Activated CD4-positive, alpha-beta T cell treated with anti-CD3 and anti-CD28 coated beads, Interleukin-2, amount 50 U/mL, for 48 hours (primary cell): ENCODE measurements around the gene CFAP53.

Experiments
- DNase-seq, 2 experiments: peaks; one replicate each; pipeline ENCODE4 v3.0.0-alpha.2; 2020

CFAP53 gene

GRCh38 chr18:50192995-50193795, 73.1 kb downstream of the CFAP53 start:
- no peak for DNase-seq

- no peak for DNase-seq
Observed at GRCh38 chr18:50190926-50191325, 75.4 kb downstream of the CFAP53 start.

GRCh38 chr18:50190236-50190635, 76.1 kb downstream of the CFAP53 start:
- no peak for DNase-seq

- DNase-seq: no peak
Observed at GRCh38 chr18:50189160-50189559, 77.1 kb downstream of the CFAP53 start.

- no peak for DNase-seq
Observed at GRCh38 chr18:50188652-50189051, 77.6 kb downstream of the CFAP53 start.

GRCh38 chr18:50187659-50188058, 78.6 kb downstream of the CFAP53 start:
- no peak for DNase-seq

GRCh38 chr18:50186385-50186784, 79.9 kb downstream of the CFAP53 start:
- DNase-seq: no peak

GRCh38 chr18:50183556-50183955, 82.7 kb downstream of the CFAP53 start:
- no peak for DNase-seq

- no peak for DNase-seq
Observed at GRCh38 chr18:50182511-50182910, 83.8 kb downstream of the CFAP53 start.

- no peak for DNase-seq
Observed at GRCh38 chr18:50181590-50181989, 84.7 kb downstream of the CFAP53 start.

- DNase-seq: no peak
Observed at GRCh38 chr18:50179465-50179864, 86.8 kb downstream of the CFAP53 start.

- DNase-seq: no peak
Observed at GRCh38 chr18:50177294-50177992, 88.9 kb downstream of the CFAP53 start.
